GM23338 (cell line): ENCODE data around the gene PCCB. TPM values are rescaled to one million over a fixed set of nuclear protein-coding genes. Genes with fewer than 3 reads are reported as not detected.

Experiments
- ATAC-seq: fragments of 200-7000 bp; cut with Tn5 transposase; 3 replicates; pipeline ENCODE4 v1.9.1; 2020
- DNase-seq: peaks from one replicate; pipeline ENCODE4 v3.0.0-alpha.2; 2015; ENCODE audit warnings: low spot score
- H2AFZ ChIP-seq: fragments of 200-600 bp; sonication (generic); 2 replicates; pipeline ENCODE4 v1.8.0; 2016; ENCODE audit warnings: antibody characterized with exemption, mild to moderate bottlenecking, moderate library complexity
- H3F3A ChIP-seq: fragments of 200-600 bp; sonication (generic); replicated peaks from 2 replicates; pipeline ENCODE4 v1.8.0; 2017; ENCODE audit warnings: antibody characterized with exemption, mixed run types, low read depth
- H3K27ac ChIP-seq: fragments of 200-600 bp; sonication (generic); 2 replicates; pipeline ENCODE4 v1.6.1; 2016; ENCODE audit warnings: low read depth
- H3K27me3 ChIP-seq: fragments of 200-600 bp; sonication (generic); 2 replicates; pipeline ENCODE4 v1.8.0; 2016; ENCODE audit warnings: mild to moderate bottlenecking, mixed run types, moderate library complexity; ENCODE audit not compliant: insufficient read depth
- H3K36me3 ChIP-seq: fragments of 200-600 bp; sonication (generic); 2 replicates; pipeline ENCODE4 v1.8.0; 2016; ENCODE audit warnings: mild to moderate bottlenecking; ENCODE audit not compliant: insufficient read depth
- H3K4me1 ChIP-seq: fragments of 200-600 bp; sonication (generic); 2 replicates; pipeline ENCODE4 v1.8.0; 2016; ENCODE audit warnings: mild to moderate bottlenecking, moderate library complexity; ENCODE audit not compliant: insufficient read depth
- H3K4me2 ChIP-seq: fragments of 200-600 bp; sonication (generic); 2 replicates; pipeline ENCODE4 v1.7.1; 2017; ENCODE audit warnings: mixed run types
- H3K4me3 ChIP-seq: fragments of 200-600 bp; sonication (generic); 2 replicates; pipeline ENCODE4 v1.6.1; 2016; ENCODE audit warnings: mixed run types
- H3K79me2 ChIP-seq: fragments of 200-600 bp; sonication (generic); replicated peaks from 2 replicates; pipeline ENCODE4 v1.8.0; 2017; ENCODE audit warnings: mild to moderate bottlenecking; ENCODE audit not compliant: insufficient read depth
- H3K9me2 ChIP-seq: fragments of 200-600 bp; sonication (generic); 2 replicates; pipeline ENCODE4 v1.8.0; 2017; ENCODE audit not compliant: insufficient read depth
- H4K20me1 ChIP-seq: fragments of 200-600 bp; sonication (generic); replicated peaks from 2 replicates; pipeline ENCODE4 v1.8.0; 2017; ENCODE audit warnings: mild to moderate bottlenecking; ENCODE audit not compliant: insufficient read depth
- H3K27ac Mint-ChIP-seq: 2 replicates; pipeline ENCODE4 v1.8.0; 2020; ENCODE audit warnings: inconsistent platforms, mild to moderate bottlenecking, moderate library complexity, mixed read lengths
- H3K27me3 Mint-ChIP-seq: 3 replicates; pipeline ENCODE4 v1.8.0; 2022; ENCODE audit warnings: low read depth, mild to moderate bottlenecking, moderate library complexity, mixed read lengths, inconsistent platforms; ENCODE audit not compliant: insufficient read depth, poor library complexity
- H3K36me3 Mint-ChIP-seq: 3 replicates; pipeline ENCODE4 v1.8.0; 2021; ENCODE audit warnings: low read depth, mild to moderate bottlenecking, inconsistent platforms, moderate library complexity, mixed read lengths
- H3K4me1 Mint-ChIP-seq: 3 replicates; pipeline ENCODE4 v1.8.0; 2020; ENCODE audit warnings: mild to moderate bottlenecking, inconsistent platforms, mixed read lengths
- H3K4me3 Mint-ChIP-seq: 3 replicates; pipeline ENCODE4 v1.8.0; 2021; ENCODE audit warnings: moderate library complexity, mild to moderate bottlenecking, inconsistent platforms, mixed read lengths
- H3K9me3 Mint-ChIP-seq: 3 replicates; pipeline ENCODE4 v1.8.0; 2020; ENCODE audit warnings: moderate library complexity, mild to moderate bottlenecking, inconsistent platforms, mixed read lengths
- CREB1 ChIP-seq: fragments of 250-450 bp; sonication (Bioruptor Pico); IDR thresholded peaks from 2 replicates; pipeline ENCODE4 v1.5.0; 2020; ENCODE audit warnings: low read depth, mild to moderate bottlenecking, moderate library complexity
- EZH2 ChIP-seq: fragments of 200-600 bp; sonication (generic); IDR thresholded peaks from one replicate; pipeline ENCODE4 v1.8.0; 2017; ENCODE audit warnings: antibody characterized with exemption, mild to moderate bottlenecking, low read depth; ENCODE audit not compliant: unreplicated experiment
- EZH2phosphoT487 ChIP-seq: fragments of 200-600 bp; sonication (generic); IDR thresholded peaks from one replicate; pipeline ENCODE4 v1.8.1; 2018; ENCODE audit warnings: antibody characterized with exemption; ENCODE audit not compliant: unreplicated experiment
- NANOG ChIP-seq: IDR thresholded peaks from 2 replicates; pipeline ENCODE4 v1.6.1; 2016; ENCODE audit warnings: antibody characterized with exemption, borderline replicate concordance
- POLR2AphosphoS5 ChIP-seq: IDR thresholded peaks from 2 replicates; pipeline ENCODE4 v1.6.1; 2016; ENCODE audit warnings: antibody characterized with exemption, low read depth
- ZNF331 ChIP-seq: fragments of 250-450 bp; sonication (Bioruptor Pico); IDR thresholded peaks from 2 replicates; pipeline ENCODE4 v1.5.0; 2020; ENCODE audit warnings: low read depth, mild to moderate bottlenecking, moderate library complexity
- polyA plus RNA-seq: library from polyadenylated mRNA; unstranded; fragments of >200 nt; fragmentation: Nextera tagmentation; extraction: Ambion mirVana; gene quantifications from 2 replicates; pipeline ENCODE4 v1.2.1, GENCODE V29; 2016
- total RNA-seq: library from RNA; depleted of rRNA; stranded (reverse); fragments of >200 nt; shearing (Covaris generic); gene quantifications from 2 replicates; pipeline ENCODE4 v1.2.3, GENCODE V29; 2014
- TF ChIP-seq, protein P1 (sequence below): IDR thresholded peaks from one replicate; pipeline ENCODE4 v1.6.1; 2018; ENCODE audit warnings: antibody characterized with exemption; ENCODE audit not compliant: unreplicated experiment
- TF ChIP-seq, protein P2 (sequence below): IDR thresholded peaks from 2 replicates; pipeline ENCODE4 v1.6.1; 2016; ENCODE audit warnings: antibody characterized with exemption
- TF ChIP-seq, protein P3 (sequence below), 2 experiments: fragments of 200-600 bp in 1 of 2; sonication (generic) in 1 of 2; conservative IDR thresholded peaks; 2 replicates each; pipeline versions ENCODE4 v1.5.1 to v1.6.1; 2016 to 2017; ENCODE audit warnings: antibody characterized with exemption in 2 of 2, low read depth in 2 of 2, mild to moderate bottlenecking in 2 of 2, moderate library complexity in 1 of 2

Gene PCCB
- total and polyA plus RNA-seq, 2 experiments from 2014 or later = 42.7 to 76.8 TPM

DNA sequence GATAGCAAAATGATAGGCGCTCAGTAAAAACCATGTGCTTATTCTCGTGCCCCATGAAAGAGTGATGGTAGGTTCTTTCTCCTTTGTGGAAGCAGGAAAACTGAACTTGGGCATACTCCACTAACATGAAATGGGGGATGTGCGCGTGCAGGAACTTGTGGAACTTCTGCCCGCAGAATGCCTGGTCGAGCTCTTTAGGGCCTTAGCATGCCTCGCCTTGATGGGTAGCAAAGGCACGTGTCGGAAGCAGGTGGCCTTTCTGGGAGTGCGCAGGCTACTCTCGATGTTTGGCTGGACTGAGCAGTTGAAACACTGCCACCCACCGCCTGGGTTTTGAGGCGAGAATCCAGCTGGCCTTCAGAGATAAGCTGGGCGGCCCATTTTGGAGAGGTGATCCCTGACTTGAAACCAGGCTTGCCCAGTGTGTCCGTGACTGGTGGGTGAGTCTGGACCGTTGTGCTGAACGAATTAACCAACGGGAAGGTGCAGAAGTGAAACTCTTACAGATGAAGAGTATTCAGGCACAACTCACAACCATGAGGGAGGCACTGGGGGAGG is 842 bp downstream of the PCCB start:
- ATAC-seq (peak; percentile 17), DNase-seq (peak; percentile 34)
- peaks cover 3% of the 10 kb centered on the region; the same call in 1 of the 2 replicates for H3F3A ChIP-seq
- H2AFZ ChIP-seq = peak overlapping the region; percentile 44
- Mint-ChIP-seq H3K27me3 (peaks cover 18% of the 10 kb centered on the region), H3K4me1 (peaks cover 22% of the 10 kb centered on the region), H3K9me3 (no peaks in the 10 kb centered on the region), H3K4me3 (peak overlapping the region; percentile 82), H3K27ac (peak overlapping the region; percentile 99), H3K36me3 (peaks cover 3% of the 10 kb centered on the region; the same call in 2 of the 3 replicates)
- peak overlapping the region; percentile 93 for H3K27ac ChIP-seq
- H3K4me1 ChIP-seq = peaks cover 12% of the 10 kb centered on the region
- peaks cover 49% of the 10 kb centered on the region for H3K79me2 ChIP-seq
- no peaks in the 10 kb centered on the region for H3K27me3 ChIP-seq
- peak overlapping the region; percentile 73 for H3K4me2 ChIP-seq
- peak overlapping the region; percentile 56 for H3K4me3 ChIP-seq
- TF ChIP-seq, protein P1, sequence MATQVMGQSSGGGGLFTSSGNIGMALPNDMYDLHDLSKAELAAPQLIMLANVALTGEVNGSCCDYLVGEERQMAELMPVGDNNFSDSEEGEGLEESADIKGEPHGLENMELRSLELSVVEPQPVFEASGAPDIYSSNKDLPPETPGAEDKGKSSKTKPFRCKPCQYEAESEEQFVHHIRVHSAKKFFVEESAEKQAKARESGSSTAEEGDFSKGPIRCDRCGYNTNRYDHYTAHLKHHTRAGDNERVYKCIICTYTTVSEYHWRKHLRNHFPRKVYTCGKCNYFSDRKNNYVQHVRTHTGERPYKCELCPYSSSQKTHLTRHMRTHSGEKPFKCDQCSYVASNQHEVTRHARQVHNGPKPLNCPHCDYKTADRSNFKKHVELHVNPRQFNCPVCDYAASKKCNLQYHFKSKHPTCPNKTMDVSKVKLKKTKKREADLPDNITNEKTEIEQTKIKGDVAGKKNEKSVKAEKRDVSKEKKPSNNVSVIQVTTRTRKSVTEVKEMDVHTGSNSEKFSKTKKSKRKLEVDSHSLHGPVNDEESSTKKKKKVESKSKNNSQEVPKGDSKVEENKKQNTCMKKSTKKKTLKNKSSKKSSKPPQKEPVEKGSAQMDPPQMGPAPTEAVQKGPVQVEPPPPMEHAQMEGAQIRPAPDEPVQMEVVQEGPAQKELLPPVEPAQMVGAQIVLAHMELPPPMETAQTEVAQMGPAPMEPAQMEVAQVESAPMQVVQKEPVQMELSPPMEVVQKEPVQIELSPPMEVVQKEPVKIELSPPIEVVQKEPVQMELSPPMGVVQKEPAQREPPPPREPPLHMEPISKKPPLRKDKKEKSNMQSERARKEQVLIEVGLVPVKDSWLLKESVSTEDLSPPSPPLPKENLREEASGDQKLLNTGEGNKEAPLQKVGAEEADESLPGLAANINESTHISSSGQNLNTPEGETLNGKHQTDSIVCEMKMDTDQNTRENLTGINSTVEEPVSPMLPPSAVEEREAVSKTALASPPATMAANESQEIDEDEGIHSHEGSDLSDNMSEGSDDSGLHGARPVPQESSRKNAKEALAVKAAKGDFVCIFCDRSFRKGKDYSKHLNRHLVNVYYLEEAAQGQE = no peak
- no peak for TF ChIP-seq EZH2
- TF ChIP-seq, protein P2, sequence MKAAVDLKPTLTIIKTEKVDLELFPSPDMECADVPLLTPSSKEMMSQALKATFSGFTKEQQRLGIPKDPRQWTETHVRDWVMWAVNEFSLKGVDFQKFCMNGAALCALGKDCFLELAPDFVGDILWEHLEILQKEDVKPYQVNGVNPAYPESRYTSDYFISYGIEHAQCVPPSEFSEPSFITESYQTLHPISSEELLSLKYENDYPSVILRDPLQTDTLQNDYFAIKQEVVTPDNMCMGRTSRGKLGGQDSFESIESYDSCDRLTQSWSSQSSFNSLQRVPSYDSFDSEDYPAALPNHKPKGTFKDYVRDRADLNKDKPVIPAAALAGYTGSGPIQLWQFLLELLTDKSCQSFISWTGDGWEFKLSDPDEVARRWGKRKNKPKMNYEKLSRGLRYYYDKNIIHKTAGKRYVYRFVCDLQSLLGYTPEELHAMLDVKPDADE = no peak
- TF ChIP-seq CREB1 (CRISPR knock-in tag) = no peak
- no peak for TF ChIP-seq EZH2phosphoT487
- TF ChIP-seq, protein P3, sequence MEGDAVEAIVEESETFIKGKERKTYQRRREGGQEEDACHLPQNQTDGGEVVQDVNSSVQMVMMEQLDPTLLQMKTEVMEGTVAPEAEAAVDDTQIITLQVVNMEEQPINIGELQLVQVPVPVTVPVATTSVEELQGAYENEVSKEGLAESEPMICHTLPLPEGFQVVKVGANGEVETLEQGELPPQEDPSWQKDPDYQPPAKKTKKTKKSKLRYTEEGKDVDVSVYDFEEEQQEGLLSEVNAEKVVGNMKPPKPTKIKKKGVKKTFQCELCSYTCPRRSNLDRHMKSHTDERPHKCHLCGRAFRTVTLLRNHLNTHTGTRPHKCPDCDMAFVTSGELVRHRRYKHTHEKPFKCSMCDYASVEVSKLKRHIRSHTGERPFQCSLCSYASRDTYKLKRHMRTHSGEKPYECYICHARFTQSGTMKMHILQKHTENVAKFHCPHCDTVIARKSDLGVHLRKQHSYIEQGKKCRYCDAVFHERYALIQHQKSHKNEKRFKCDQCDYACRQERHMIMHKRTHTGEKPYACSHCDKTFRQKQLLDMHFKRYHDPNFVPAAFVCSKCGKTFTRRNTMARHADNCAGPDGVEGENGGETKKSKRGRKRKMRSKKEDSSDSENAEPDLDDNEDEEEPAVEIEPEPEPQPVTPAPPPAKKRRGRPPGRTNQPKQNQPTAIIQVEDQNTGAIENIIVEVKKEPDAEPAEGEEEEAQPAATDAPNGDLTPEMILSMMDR (conservative IDR thresholded peaks at IDR 0.05; ENCODE audit: low read depth in 2 of 2) = peak in 1 of 2 experiments; percentile 33; a peak in 2 of 4 replicates
- no peak for TF ChIP-seq NANOG
- TF ChIP-seq ZNF331 (CRISPR knock-in tag) = no peak
- no peak for TF ChIP-seq POLR2AphosphoS5
- peaks cover 1% of the 10 kb centered on the region; the same call in 1 of the 2 replicates for H3K36me3 ChIP-seq
- H4K20me1 ChIP-seq = no peaks in the 10 kb centered on the region
- H3K9me2 ChIP-seq = 0 out of 2 replicates have a peak, but pooled peaks cover 4% of the 10 kb centered on the region
